GM23248 (cell line): Measurements from ENCODE around the gene KIAA1191. TPM values are rescaled to one million over a fixed set of nuclear protein-coding genes. Genes with fewer than 3 reads are reported as not detected.

Experiments used
- DNase-seq: peaks from one replicate; pipeline ENCODE4 v3.0.0-alpha.2; 2015
- H2AFZ ChIP-seq: fragments of 200-600 bp; sonication (generic); 2 replicates; pipeline ENCODE4 v1.6.1; 2016; ENCODE audit warnings: antibody characterized with exemption
- H3F3A ChIP-seq: fragments of 200-600 bp; sonication (generic); 2 replicates; pipeline ENCODE4 v1.6.1; 2016; ENCODE audit warnings: mild to moderate bottlenecking, antibody characterized with exemption, mixed run types; ENCODE audit not compliant: insufficient read depth
- H3K27ac ChIP-seq: fragments of 200-600 bp; sonication (generic); 2 replicates; pipeline ENCODE4 v1.5.1; 2016; ENCODE audit warnings: mild to moderate bottlenecking
- H3K27me3 ChIP-seq: fragments of 200-600 bp; sonication (generic); replicated peaks from 2 replicates; pipeline ENCODE4 v1.6.1; 2016; ENCODE audit warnings: mild to moderate bottlenecking; ENCODE audit not compliant: insufficient read depth
- H3K36me3 ChIP-seq: fragments of 200-600 bp; sonication (generic); 2 replicates; pipeline ENCODE4 v1.6.1; 2016; ENCODE audit warnings: low read depth, mild to moderate bottlenecking
- H3K4me1 ChIP-seq: fragments of 200-600 bp; sonication (generic); 2 replicates; pipeline ENCODE4 v1.6.1; 2016; ENCODE audit warnings: mild to moderate bottlenecking; ENCODE audit not compliant: insufficient read depth
- H3K4me2 ChIP-seq: fragments of 200-600 bp; sonication (generic); one replicate; pipeline ENCODE4 v1.6.1; 2016; ENCODE audit warnings: mild to moderate bottlenecking; ENCODE audit not compliant: unreplicated experiment
- H3K4me3 ChIP-seq: fragments of 200-600 bp; sonication (generic); 2 replicates; pipeline ENCODE4 v1.5.1; 2016; ENCODE audit warnings: mild to moderate bottlenecking
- H3K79me2 ChIP-seq: fragments of 200-600 bp; sonication (generic); 2 replicates; pipeline ENCODE4 v1.6.1; 2016; ENCODE audit warnings: mild to moderate bottlenecking; ENCODE audit not compliant: insufficient read depth
- H3K9ac ChIP-seq: fragments of 200-600 bp; sonication (generic); 2 replicates; pipeline ENCODE4 v1.6.1; 2016; ENCODE audit warnings: mild to moderate bottlenecking
- H3K9me2 ChIP-seq: fragments of 200-600 bp; sonication (generic); 2 replicates; pipeline ENCODE4 v1.6.1; 2016; ENCODE audit warnings: mixed run types, mild to moderate bottlenecking, moderate library complexity; ENCODE audit not compliant: insufficient read depth
- H3K9me3 ChIP-seq: fragments of 200-600 bp; sonication (generic); one replicate; pipeline ENCODE4 v1.6.1; 2017; ENCODE audit warnings: low read depth
- H4K20me1 ChIP-seq: fragments of 200-600 bp; sonication (generic); 2 replicates; pipeline ENCODE4 v1.6.0; 2016; ENCODE audit not compliant: insufficient read depth
- EZH2 ChIP-seq: fragments of 200-600 bp; sonication (generic); IDR thresholded peaks from 2 replicates; pipeline ENCODE4 v1.6.1; 2018; ENCODE audit warnings: antibody characterized with exemption, mild to moderate bottlenecking; ENCODE audit not compliant: insufficient read depth, poor library complexity, severe bottlenecking
- EZH2phosphoT487 ChIP-seq: fragments of 200-600 bp; sonication (generic); IDR thresholded peaks from 2 replicates; pipeline ENCODE4 v1.6.1; 2018; ENCODE audit warnings: antibody characterized with exemption, moderate library complexity, mild to moderate bottlenecking, low read depth; ENCODE audit not compliant: insufficient read depth
- WGBS, 2 experiments: methylation state at CpG; one replicate each; pipeline ENCODE4 v1.1.6; 2015 to 2017; ENCODE audit warnings: low lambda C conversion rate in 2 of 2, low coverage in 1 of 2; ENCODE audit errors: missing lambda C conversion rate in 2 of 2; 5-methylcytosine and 5-hydroxymethylcytosine counted together
- in situ Hi-C: fragments of 300-500 bp; cut with MboI; formaldehyde crosslinking; loops from 2 replicates; pipeline ENCODE4 v1.15.0; 2020
- polyA plus RNA-seq: library from polyadenylated mRNA; unstranded; fragments of >200 nt; fragmentation: Nextera tagmentation; extraction: Ambion mirVana; gene quantifications from 2 replicates; pipeline ENCODE4 v1.2.1, GENCODE V29; 2016
- total RNA-seq: library from RNA; depleted of rRNA; stranded (reverse); fragments of >200 nt; shearing (Covaris generic); gene quantifications from 2 replicates; pipeline ENCODE4 v1.2.3, GENCODE V29; 2014

The KIAA1191 gene
- total and polyA plus RNA-seq, 2 experiments from 2014 or later: 110 to 114 TPM

- DNase-seq: no peak
- no peak overlapping the region for H3K27ac ChIP-seq
- no peaks in the 10 kb centered on the region for H3K9me3 ChIP-seq
- H3K4me2 ChIP-seq: no peak overlapping the region
- 96 to 97% methylated on average over 8 of the region's 8 CpGs for WGBS, 2 experiments
- H3K36me3 ChIP-seq: peaks cover 80% of the 10 kb centered on the region
- no peak overlapping the region for H3K4me3 ChIP-seq
- H4K20me1 ChIP-seq: peaks cover 18% of the 10 kb centered on the region; the same call in 1 of the 2 replicates
- H3K79me2 ChIP-seq: peaks cover 69% of the 10 kb centered on the region
- H3F3A ChIP-seq: 0 out of 2 replicates have a peak, but pooled peaks cover 13% of the 10 kb centered on the region
- H3K9ac ChIP-seq: no peak overlapping the region
- H3K4me1 ChIP-seq: no peaks in the 10 kb centered on the region
- TF ChIP-seq EZH2: no peak
- H3K27me3 ChIP-seq: no peaks in the 10 kb centered on the region
- in situ Hi-C loops: no loop called here
- H2AFZ ChIP-seq: no peak overlapping the region
- no peaks in the 10 kb centered on the region for H3K9me2 ChIP-seq
Observed at GRCh38 chr5:176350416-176350815, 11.1 kb downstream of the KIAA1191 start.

- DNase-seq: no peak
- Histone ChIP-seq H2AFZ (no peak overlapping the region), H3K9ac (no peak overlapping the region), H4K20me1 (no peaks in the 10 kb centered on the region), H3K27ac (no peak overlapping the region), H3K4me3 (no peak overlapping the region), H3K4me2 (no peak overlapping the region), H3F3A (peaks cover 36% of the 10 kb centered on the region), H3K36me3 (peaks cover 34% of the 10 kb centered on the region), H3K9me2 (no peaks in the 10 kb centered on the region), H3K79me2 (no peaks in the 10 kb centered on the region), H3K9me3 (no peaks in the 10 kb centered on the region), H3K4me1 (no peaks in the 10 kb centered on the region), H3K27me3 (no peaks in the 10 kb centered on the region)
- 47 to 56% methylated on average over 2 of the region's 2 CpGs for WGBS, 2 experiments
- TF ChIP-seq EZH2: no peak
- TF ChIP-seq EZH2phosphoT487: no peak
- in situ Hi-C loops: loop anchor here (25.0 kb wide), 1 partner anchor 606 kb away; no protein-coding TSS in a partner anchor
Observed at GRCh38 chr5:176342766-176343458, 18.7 kb downstream of the KIAA1191 start.

DNA sequence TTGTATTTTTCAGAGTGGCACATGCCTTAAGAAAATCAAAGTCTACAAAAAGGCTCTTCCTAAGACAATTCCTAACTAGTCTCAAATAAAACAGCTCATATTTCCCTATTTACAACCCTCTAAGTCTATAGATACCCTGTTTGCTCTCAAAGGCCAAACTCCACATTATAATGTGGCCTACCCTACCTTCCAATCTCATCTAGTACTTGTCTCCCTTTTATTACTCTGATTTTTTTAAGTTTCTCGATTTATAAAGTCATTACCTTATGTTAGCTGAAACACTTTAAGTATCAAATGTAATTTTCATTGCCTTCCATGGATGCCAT, 19.4 kb downstream of the KIAA1191 start:
- no peaks in the 10 kb centered on the region for H3K79me2 ChIP-seq
- no peak overlapping the region for H2AFZ ChIP-seq
- no peaks in the 10 kb centered on the region for H3K9me2 ChIP-seq
- 92 to 100% methylated on average over 1 of the region's 1 CpG for WGBS, 2 experiments
- no peaks in the 10 kb centered on the region for H3K9me3 ChIP-seq
- DNase-seq: no peak
- H3K27ac ChIP-seq: no peak overlapping the region
- no peak overlapping the region for H3K9ac ChIP-seq
- H4K20me1 ChIP-seq: no peaks in the 10 kb centered on the region
- peaks cover 26% of the 10 kb centered on the region for H3K36me3 ChIP-seq
- TF ChIP-seq EZH2 (no peak), EZH2phosphoT487 (no peak)
- H3K27me3 ChIP-seq: no peaks in the 10 kb centered on the region
- no peak overlapping the region for H3K4me2 ChIP-seq
- no peak overlapping the region for H3K4me3 ChIP-seq
- in situ Hi-C loops: loop anchor here (25.0 kb wide), 1 partner anchor 605 kb away; no protein-coding TSS in a partner anchor
- H3F3A ChIP-seq: peaks cover 36% of the 10 kb centered on the region
- no peaks in the 10 kb centered on the region for H3K4me1 ChIP-seq

DNA sequence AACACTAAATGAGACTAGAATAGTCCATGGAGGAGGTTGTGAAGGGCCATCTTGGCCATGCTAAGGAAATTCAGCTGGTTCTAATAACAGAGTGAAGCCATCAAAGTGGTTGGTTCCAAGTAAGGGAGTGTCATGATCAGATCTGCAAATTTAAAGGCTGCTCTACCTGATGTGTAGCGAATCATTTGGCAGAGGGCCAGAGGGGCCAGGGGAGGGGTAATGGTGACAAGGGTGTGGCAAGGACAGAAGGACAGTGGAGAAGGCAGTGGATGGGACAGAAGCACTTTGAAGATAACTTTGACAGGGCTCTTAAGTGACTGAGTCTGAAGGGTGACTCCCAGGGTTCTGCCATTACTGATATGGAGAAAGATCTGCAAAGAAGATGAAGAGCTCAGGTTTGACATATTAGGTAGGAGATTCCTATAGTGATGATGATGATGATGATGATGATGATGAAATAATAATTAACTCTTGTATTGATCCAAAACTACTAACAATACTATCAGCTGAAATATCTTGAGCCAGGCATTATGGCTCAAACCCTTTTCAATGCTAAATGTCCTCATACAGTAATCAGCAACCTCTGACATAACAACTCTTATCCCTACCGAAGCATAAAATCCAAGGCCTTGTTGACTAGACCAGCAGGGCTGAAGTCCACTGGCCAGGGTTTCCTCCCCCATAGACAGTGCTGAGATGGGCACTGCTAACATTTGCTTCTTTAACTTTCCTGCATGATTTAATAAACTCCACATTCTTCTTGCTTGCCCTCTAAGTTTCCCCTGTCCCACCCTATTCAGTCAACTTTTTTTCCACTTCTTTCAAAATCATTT, 20.0 kb downstream of the KIAA1191 start:
- no peak overlapping the region for H3K9ac ChIP-seq
- no peaks in the 10 kb centered on the region for H3K27me3 ChIP-seq
- WGBS, 2 experiments: 98 to 100% methylated on average over 2 of the region's 2 CpGs
- H3F3A ChIP-seq: peaks cover 32% of the 10 kb centered on the region
- H3K9me2 ChIP-seq: no peaks in the 10 kb centered on the region
- H3K36me3 ChIP-seq: peaks cover 20% of the 10 kb centered on the region
- H4K20me1 ChIP-seq: no peaks in the 10 kb centered on the region
- H3K79me2 ChIP-seq: no peaks in the 10 kb centered on the region
- H2AFZ ChIP-seq: no peak overlapping the region
- H3K4me2 ChIP-seq: no peak overlapping the region
- H3K9me3 ChIP-seq: no peaks in the 10 kb centered on the region
- TF ChIP-seq EZH2: no peak
- no peak for DNase-seq
- in situ Hi-C loops: loop anchor here (25.0 kb wide), 1 partner anchor 604 kb away; no protein-coding TSS in a partner anchor
- H3K4me3 ChIP-seq: no peak overlapping the region
- no peaks in the 10 kb centered on the region for H3K4me1 ChIP-seq
- H3K27ac ChIP-seq: no peak overlapping the region
